GM23248 (cell line): ENCODE measurements around the gene CACNG3. TPM values are rescaled to one million over a fixed set of nuclear protein-coding genes. Genes with fewer than 3 reads are reported as not detected.

Experiments
- DNase-seq: peaks from one replicate; pipeline ENCODE4 v3.0.0-alpha.2; 2015
- H2AFZ ChIP-seq: fragments of 200-600 bp; sonication (generic); 2 replicates; pipeline ENCODE4 v1.6.1; 2016; ENCODE audit warnings: antibody characterized with exemption
- H3F3A ChIP-seq: fragments of 200-600 bp; sonication (generic); 2 replicates; pipeline ENCODE4 v1.6.1; 2016; ENCODE audit warnings: mild to moderate bottlenecking, antibody characterized with exemption, mixed run types; ENCODE audit not compliant: insufficient read depth
- H3K27ac ChIP-seq: fragments of 200-600 bp; sonication (generic); 2 replicates; pipeline ENCODE4 v1.5.1; 2016; ENCODE audit warnings: mild to moderate bottlenecking
- H3K27me3 ChIP-seq: fragments of 200-600 bp; sonication (generic); replicated peaks from 2 replicates; pipeline ENCODE4 v1.6.1; 2016; ENCODE audit warnings: mild to moderate bottlenecking; ENCODE audit not compliant: insufficient read depth
- H3K36me3 ChIP-seq: fragments of 200-600 bp; sonication (generic); 2 replicates; pipeline ENCODE4 v1.6.1; 2016; ENCODE audit warnings: low read depth, mild to moderate bottlenecking
- H3K4me1 ChIP-seq: fragments of 200-600 bp; sonication (generic); 2 replicates; pipeline ENCODE4 v1.6.1; 2016; ENCODE audit warnings: mild to moderate bottlenecking; ENCODE audit not compliant: insufficient read depth
- H3K4me2 ChIP-seq: fragments of 200-600 bp; sonication (generic); one replicate; pipeline ENCODE4 v1.6.1; 2016; ENCODE audit warnings: mild to moderate bottlenecking; ENCODE audit not compliant: unreplicated experiment
- H3K4me3 ChIP-seq: fragments of 200-600 bp; sonication (generic); 2 replicates; pipeline ENCODE4 v1.5.1; 2016; ENCODE audit warnings: mild to moderate bottlenecking
- H3K79me2 ChIP-seq: fragments of 200-600 bp; sonication (generic); 2 replicates; pipeline ENCODE4 v1.6.1; 2016; ENCODE audit warnings: mild to moderate bottlenecking; ENCODE audit not compliant: insufficient read depth
- H3K9ac ChIP-seq: fragments of 200-600 bp; sonication (generic); 2 replicates; pipeline ENCODE4 v1.6.1; 2016; ENCODE audit warnings: mild to moderate bottlenecking
- H3K9me2 ChIP-seq: fragments of 200-600 bp; sonication (generic); 2 replicates; pipeline ENCODE4 v1.6.1; 2016; ENCODE audit warnings: mixed run types, mild to moderate bottlenecking, moderate library complexity; ENCODE audit not compliant: insufficient read depth
- H3K9me3 ChIP-seq: fragments of 200-600 bp; sonication (generic); one replicate; pipeline ENCODE4 v1.6.1; 2017; ENCODE audit warnings: low read depth
- H4K20me1 ChIP-seq: fragments of 200-600 bp; sonication (generic); 2 replicates; pipeline ENCODE4 v1.6.0; 2016; ENCODE audit not compliant: insufficient read depth
- EZH2 ChIP-seq: fragments of 200-600 bp; sonication (generic); IDR thresholded peaks from 2 replicates; pipeline ENCODE4 v1.6.1; 2018; ENCODE audit warnings: antibody characterized with exemption, mild to moderate bottlenecking; ENCODE audit not compliant: insufficient read depth, poor library complexity, severe bottlenecking
- EZH2phosphoT487 ChIP-seq: fragments of 200-600 bp; sonication (generic); IDR thresholded peaks from 2 replicates; pipeline ENCODE4 v1.6.1; 2018; ENCODE audit warnings: antibody characterized with exemption, moderate library complexity, mild to moderate bottlenecking, low read depth; ENCODE audit not compliant: insufficient read depth
- WGBS, 2 experiments: methylation state at CpG; one replicate each; pipeline ENCODE4 v1.1.6; 2015 to 2017; ENCODE audit warnings: low lambda C conversion rate in 2 of 2, low coverage in 1 of 2; ENCODE audit errors: missing lambda C conversion rate in 2 of 2; 5-methylcytosine and 5-hydroxymethylcytosine counted together
- in situ Hi-C: fragments of 300-500 bp; cut with MboI; formaldehyde crosslinking; loops from 2 replicates; pipeline ENCODE4 v1.15.0; 2020
- polyA plus RNA-seq: library from polyadenylated mRNA; unstranded; fragments of >200 nt; fragmentation: Nextera tagmentation; extraction: Ambion mirVana; gene quantifications from 2 replicates; pipeline ENCODE4 v1.2.1, GENCODE V29; 2016
- total RNA-seq: library from RNA; depleted of rRNA; stranded (reverse); fragments of >200 nt; shearing (Covaris generic); gene quantifications from 2 replicates; pipeline ENCODE4 v1.2.3, GENCODE V29; 2014

CACNG3 gene
- total and polyA plus RNA-seq, 2 experiments from 2014 or later, result not detected

DNA sequence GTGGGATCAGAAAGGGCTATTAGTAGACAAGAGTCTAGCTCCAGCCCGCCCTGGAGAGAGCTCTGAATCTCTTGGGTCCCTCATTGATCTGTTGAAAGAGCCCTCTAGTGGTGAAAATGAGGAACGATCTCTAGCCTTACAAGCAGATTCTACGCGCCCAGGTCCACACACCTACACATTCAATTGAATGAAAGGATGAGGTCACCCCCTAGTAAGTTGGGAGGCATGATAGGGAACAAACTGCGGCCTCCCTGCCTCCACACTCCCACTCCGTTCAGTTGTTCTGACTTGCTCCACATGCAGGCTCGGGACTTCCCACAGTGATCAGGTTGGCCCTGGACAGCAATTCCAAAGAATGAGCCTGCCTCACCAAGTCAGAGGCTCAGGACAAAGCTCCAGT lies 2.9 kb upstream of the CACNG3 start:
- Histone ChIP-seq H2AFZ (no peak overlapping the region), H4K20me1 (no peaks in the 10 kb centered on the region), H3K9ac (no peak overlapping the region), H3K36me3 (no peaks in the 10 kb centered on the region), H3K4me3 (no peak overlapping the region), H3K27ac (no peak overlapping the region), H3F3A (no peaks in the 10 kb centered on the region), H3K27me3 (no peaks in the 10 kb centered on the region), H3K4me2 (no peak overlapping the region), H3K9me2 (no peaks in the 10 kb centered on the region), H3K79me2 (no peaks in the 10 kb centered on the region), H3K9me3 (no peaks in the 10 kb centered on the region), H3K4me1 (no peaks in the 10 kb centered on the region)
- in situ Hi-C loops, result no loop called here
- WGBS, 2 experiments, result 9 to 11% methylated on average over 7 of the region's 7 CpGs
- no peak for TF ChIP-seq EZH2
- TF ChIP-seq EZH2phosphoT487, result no peak
- DNase-seq, result peak; percentile 55

DNA sequence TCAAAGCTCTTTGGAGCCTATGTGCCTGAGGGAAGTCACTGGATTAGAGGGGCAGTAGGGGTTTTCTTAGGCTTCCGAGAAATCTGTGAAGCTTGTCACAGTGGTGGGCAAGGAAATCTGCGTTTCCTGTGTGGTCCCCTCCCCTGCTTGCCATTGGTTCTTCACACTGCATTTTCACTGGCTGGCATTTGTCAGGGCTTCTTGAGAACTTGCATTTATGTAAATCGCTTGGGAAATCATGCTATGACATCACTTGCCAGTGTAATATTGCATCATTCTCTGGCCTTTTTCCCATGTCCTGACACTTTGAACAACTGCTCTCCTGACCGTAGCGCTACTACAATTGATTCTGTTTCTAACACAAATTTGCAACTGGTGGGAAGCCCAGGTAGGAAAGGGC lies 1.8 kb downstream of the CACNG3 start:
- no peaks in the 10 kb centered on the region for H3F3A ChIP-seq
- no peaks in the 10 kb centered on the region for H3K27me3 ChIP-seq
- H3K4me1 ChIP-seq, result no peaks in the 10 kb centered on the region
- DNase-seq, result peak; percentile 2
- no peak overlapping the region for H3K4me2 ChIP-seq
- no peak overlapping the region for H3K9ac ChIP-seq
- no peaks in the 10 kb centered on the region for H3K9me2 ChIP-seq
- no peaks in the 10 kb centered on the region for H3K9me3 ChIP-seq
- H4K20me1 ChIP-seq, result no peaks in the 10 kb centered on the region
- in situ Hi-C loops, result no loop called here
- no peaks in the 10 kb centered on the region for H3K36me3 ChIP-seq
- 15 to 24% methylated on average over 5 of the region's 5 CpGs for WGBS, 2 experiments
- no peak overlapping the region for H3K27ac ChIP-seq
- H3K4me3 ChIP-seq, result no peak overlapping the region
- no peaks in the 10 kb centered on the region for H3K79me2 ChIP-seq
- TF ChIP-seq EZH2, result no peak
- TF ChIP-seq EZH2phosphoT487, result no peak
- no peak overlapping the region for H2AFZ ChIP-seq

GRCh38 chr16:24258791-24259190 lies 2.7 kb downstream of the CACNG3 start:
- Histone ChIP-seq H4K20me1 (no peaks in the 10 kb centered on the region), H3K4me3 (no peak overlapping the region), H3K9me3 (no peaks in the 10 kb centered on the region), H3K9ac (no peak overlapping the region), H3K27ac (no peak overlapping the region), H3K4me1 (no peaks in the 10 kb centered on the region), H2AFZ (no peak overlapping the region), H3K27me3 (no peaks in the 10 kb centered on the region), H3K4me2 (no peak overlapping the region), H3K79me2 (no peaks in the 10 kb centered on the region), H3F3A (no peaks in the 10 kb centered on the region), H3K9me2 (no peaks in the 10 kb centered on the region), H3K36me3 (no peaks in the 10 kb centered on the region)
- DNase-seq, result no peak
- in situ Hi-C loops, result no loop called here
- 0 to 6% methylated on average over 1 of the region's 1 CpG for WGBS, 2 experiments
- TF ChIP-seq EZH2phosphoT487 (no peak), EZH2 (no peak)

- H3K9ac ChIP-seq, result no peak overlapping the region
- H3F3A ChIP-seq, result no peaks in the 10 kb centered on the region
- TF ChIP-seq EZH2, result no peak
- no peak for TF ChIP-seq EZH2phosphoT487
- no peaks in the 10 kb centered on the region for H3K9me3 ChIP-seq
- in situ Hi-C loops, result no loop called here
- no peak overlapping the region for H3K27ac ChIP-seq
- no peaks in the 10 kb centered on the region for H3K27me3 ChIP-seq
- no peaks in the 10 kb centered on the region for H3K79me2 ChIP-seq
- DNase-seq, result no peak
- no peaks in the 10 kb centered on the region for H3K36me3 ChIP-seq
- H4K20me1 ChIP-seq, result no peaks in the 10 kb centered on the region
- no peak overlapping the region for H3K4me3 ChIP-seq
- H3K4me1 ChIP-seq, result no peaks in the 10 kb centered on the region
- no peak overlapping the region for H3K4me2 ChIP-seq
- H3K9me2 ChIP-seq, result no peaks in the 10 kb centered on the region
- no peak overlapping the region for H2AFZ ChIP-seq
Observed at GRCh38 chr16:24262816-24263215, 6.7 kb downstream of the CACNG3 start.
